ENCODE results near the gene RBKS. TPM values are rescaled to one million over a fixed set of nuclear protein-coding genes. Genes with fewer than 3 reads are reported as not detected.

Gene RBKS
- total and polyA plus RNA-seq, 2 of the 13 experiments (the other 11 are each of a cell fraction or from before 2014, with no cell fraction given), result 7.7 to 8.3 TPM

DNA sequence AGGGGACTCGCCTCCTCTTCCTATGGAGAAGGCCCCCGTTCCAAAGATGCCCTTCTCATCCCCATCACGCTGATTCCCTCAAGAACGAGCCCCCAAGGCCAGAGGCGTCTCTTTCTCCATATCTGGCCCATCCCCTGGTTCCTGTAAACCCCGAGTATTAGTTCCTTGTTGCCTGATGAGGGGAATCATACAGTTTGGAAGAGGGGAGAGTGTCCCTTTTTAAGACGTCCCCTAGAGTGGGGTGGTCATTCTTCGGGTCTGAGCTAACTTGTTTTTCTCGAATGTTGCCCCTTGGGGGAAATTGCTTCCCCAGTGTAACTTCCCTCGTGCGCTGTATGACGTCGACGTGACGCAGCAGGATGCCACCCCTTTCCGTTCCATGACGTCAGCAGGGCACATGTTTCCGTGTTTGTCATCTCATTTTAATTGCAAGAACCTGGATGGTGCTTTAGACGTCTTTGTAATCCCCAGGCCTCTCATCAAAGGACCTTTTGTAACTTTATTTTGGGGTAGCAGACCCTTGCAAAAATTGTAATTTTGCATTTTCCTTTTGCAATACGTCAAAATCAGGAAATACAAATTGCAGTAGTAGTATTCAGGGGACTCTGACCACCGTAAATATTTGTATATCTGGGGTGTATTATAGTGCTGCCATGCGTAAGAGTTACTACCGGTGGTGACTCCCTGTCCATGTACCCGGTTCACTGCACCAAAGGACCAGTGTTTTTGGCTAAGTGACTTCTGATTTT, 911 bp upstream of the RBKS start (continued):
- TF ChIP-seq ZNF234 (CRISPR knock-in tag; conservative IDR thresholded peaks at IDR 0.05) (no peak), PLRG1 (conservative IDR thresholded peaks at IDR 0.05) (no peak), TCF7 (IDR thresholded peaks at IDR 0.05; ENCODE audit: low read depth) (no peak), KDM6A (CRISPR knock-in tag; IDR thresholded peaks at IDR 0.05; ENCODE audit: low read depth) (no peak), NFE2 (CRISPR knock-in tag; IDR thresholded peaks at IDR 0.05) (no peak), ZNF510 (CRISPR knock-in tag; IDR thresholded peaks at IDR 0.05; ENCODE audit: low read depth) (no peak; the same call in 1 of the 2 replicates), ZSCAN20 (CRISPR knock-in tag; IDR thresholded peaks at IDR 0.05; ENCODE audit: borderline replicate concordance) (no peak), ZNF841 (CRISPR knock-in tag; IDR thresholded peaks at IDR 0.05; ENCODE audit: borderline replicate concordance) (no peak), PCBP1 (IDR thresholded peaks at IDR 0.05; ENCODE audit: borderline replicate concordance, low read depth, low read length) (no peak), PTBP1 (IDR thresholded peaks at IDR 0.05; ENCODE audit: low read depth, low read length, poor library complexity, severe bottlenecking) (no peak), ZNF180 (CRISPR knock-in tag; IDR thresholded peaks at IDR 0.05; ENCODE audit: borderline replicate concordance, low read depth) (no peak), DMAP1 (CRISPR knock-in tag; IDR thresholded peaks at IDR 0.05) (no peak), ZNF775 (CRISPR knock-in tag; IDR thresholded peaks at IDR 0.05; ENCODE audit: borderline replicate concordance) (no peak), ZNF792 (CRISPR knock-in tag; IDR thresholded peaks at IDR 0.05) (no peak), RORA (CRISPR knock-in tag; IDR thresholded peaks at IDR 0.05) (no peak), ZFP82 (CRISPR knock-in tag; IDR thresholded peaks at IDR 0.05; ENCODE audit: borderline replicate concordance) (no peak), ZFP62 (CRISPR knock-in tag; IDR thresholded peaks at IDR 0.05) (no peak), ZNF232 (CRISPR knock-in tag; IDR thresholded peaks at IDR 0.05; ENCODE audit: borderline replicate concordance) (no peak; the same call in 1 of the 2 replicates), FOXK2 (IDR thresholded peaks at IDR 0.05) (no peak), ARNT2 (CRISPR knock-in tag; IDR thresholded peaks at IDR 0.05; ENCODE audit: low read depth) (no peak), RBM22 (optimal IDR thresholded peaks at IDR 0.05; ENCODE audit: low read length) (peak; percentile 21), NRL (CRISPR knock-in tag; IDR thresholded peaks at IDR 0.05; ENCODE audit: borderline replicate concordance) (no peak), TAF15 (IDR thresholded peaks at IDR 0.05; ENCODE audit: low read depth, low read length, poor library complexity, severe bottlenecking) (no peak)
- TF ChIP-seq, protein P1, sequence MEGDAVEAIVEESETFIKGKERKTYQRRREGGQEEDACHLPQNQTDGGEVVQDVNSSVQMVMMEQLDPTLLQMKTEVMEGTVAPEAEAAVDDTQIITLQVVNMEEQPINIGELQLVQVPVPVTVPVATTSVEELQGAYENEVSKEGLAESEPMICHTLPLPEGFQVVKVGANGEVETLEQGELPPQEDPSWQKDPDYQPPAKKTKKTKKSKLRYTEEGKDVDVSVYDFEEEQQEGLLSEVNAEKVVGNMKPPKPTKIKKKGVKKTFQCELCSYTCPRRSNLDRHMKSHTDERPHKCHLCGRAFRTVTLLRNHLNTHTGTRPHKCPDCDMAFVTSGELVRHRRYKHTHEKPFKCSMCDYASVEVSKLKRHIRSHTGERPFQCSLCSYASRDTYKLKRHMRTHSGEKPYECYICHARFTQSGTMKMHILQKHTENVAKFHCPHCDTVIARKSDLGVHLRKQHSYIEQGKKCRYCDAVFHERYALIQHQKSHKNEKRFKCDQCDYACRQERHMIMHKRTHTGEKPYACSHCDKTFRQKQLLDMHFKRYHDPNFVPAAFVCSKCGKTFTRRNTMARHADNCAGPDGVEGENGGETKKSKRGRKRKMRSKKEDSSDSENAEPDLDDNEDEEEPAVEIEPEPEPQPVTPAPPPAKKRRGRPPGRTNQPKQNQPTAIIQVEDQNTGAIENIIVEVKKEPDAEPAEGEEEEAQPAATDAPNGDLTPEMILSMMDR (CRISPR knock-in tag; IDR thresholded peaks at IDR 0.05), result no peak
- TF ChIP-seq, protein P2, sequence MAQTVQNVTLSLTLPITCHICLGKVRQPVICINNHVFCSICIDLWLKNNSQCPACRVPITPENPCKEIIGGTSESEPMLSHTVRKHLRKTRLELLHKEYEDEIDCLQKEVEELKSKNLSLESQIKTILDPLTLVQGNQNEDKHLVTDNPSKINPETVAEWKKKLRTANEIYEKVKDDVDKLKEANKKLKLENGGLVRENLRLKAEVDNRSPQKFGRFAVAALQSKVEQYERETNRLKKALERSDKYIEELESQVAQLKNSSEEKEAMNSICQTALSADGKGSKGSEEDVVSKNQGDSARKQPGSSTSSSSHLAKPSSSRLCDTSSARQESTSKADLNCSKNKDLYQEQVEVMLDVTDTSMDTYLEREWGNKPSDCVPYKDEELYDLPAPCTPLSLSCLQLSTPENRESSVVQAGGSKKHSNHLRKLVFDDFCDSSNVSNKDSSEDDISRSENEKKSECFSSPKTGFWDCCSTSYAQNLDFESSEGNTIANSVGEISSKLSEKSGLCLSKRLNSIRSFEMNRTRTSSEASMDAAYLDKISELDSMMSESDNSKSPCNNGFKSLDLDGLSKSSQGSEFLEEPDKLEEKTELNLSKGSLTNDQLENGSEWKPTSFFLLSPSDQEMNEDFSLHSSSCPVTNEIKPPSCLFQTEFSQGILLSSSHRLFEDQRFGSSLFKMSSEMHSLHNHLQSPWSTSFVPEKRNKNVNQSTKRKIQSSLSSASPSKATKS (CRISPR knock-in tag; IDR thresholded peaks at IDR 0.05), result no peak
- TF ChIP-seq, protein P3, sequence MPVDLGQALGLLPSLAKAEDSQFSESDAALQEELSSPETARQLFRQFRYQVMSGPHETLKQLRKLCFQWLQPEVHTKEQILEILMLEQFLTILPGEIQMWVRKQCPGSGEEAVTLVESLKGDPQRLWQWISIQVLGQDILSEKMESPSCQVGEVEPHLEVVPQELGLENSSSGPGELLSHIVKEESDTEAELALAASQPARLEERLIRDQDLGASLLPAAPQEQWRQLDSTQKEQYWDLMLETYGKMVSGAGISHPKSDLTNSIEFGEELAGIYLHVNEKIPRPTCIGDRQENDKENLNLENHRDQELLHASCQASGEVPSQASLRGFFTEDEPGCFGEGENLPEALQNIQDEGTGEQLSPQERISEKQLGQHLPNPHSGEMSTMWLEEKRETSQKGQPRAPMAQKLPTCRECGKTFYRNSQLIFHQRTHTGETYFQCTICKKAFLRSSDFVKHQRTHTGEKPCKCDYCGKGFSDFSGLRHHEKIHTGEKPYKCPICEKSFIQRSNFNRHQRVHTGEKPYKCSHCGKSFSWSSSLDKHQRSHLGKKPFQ (CRISPR knock-in tag; IDR thresholded peaks at IDR 0.05; ENCODE audit: insufficient replicate concordance), result no peak

All from HepG2 (cell line).